ENCODE results near the gene SPATS2.
"Not testable (repeated sequence)": the region's sequence is repeated elsewhere in the genome, so short reads cannot be mapped to it uniquely, and the experiment has no call there.

Gene SPATS2

GRCh38 chr12:49367381-49368239, at the start of gene SPATS2:
Gene SPATS2 (plus strand): TSS chr12:49367462. CDS start chr12:49461013, 93,551 bp downstream.
- peak; percentile 64 for DNase-seq

DNA sequence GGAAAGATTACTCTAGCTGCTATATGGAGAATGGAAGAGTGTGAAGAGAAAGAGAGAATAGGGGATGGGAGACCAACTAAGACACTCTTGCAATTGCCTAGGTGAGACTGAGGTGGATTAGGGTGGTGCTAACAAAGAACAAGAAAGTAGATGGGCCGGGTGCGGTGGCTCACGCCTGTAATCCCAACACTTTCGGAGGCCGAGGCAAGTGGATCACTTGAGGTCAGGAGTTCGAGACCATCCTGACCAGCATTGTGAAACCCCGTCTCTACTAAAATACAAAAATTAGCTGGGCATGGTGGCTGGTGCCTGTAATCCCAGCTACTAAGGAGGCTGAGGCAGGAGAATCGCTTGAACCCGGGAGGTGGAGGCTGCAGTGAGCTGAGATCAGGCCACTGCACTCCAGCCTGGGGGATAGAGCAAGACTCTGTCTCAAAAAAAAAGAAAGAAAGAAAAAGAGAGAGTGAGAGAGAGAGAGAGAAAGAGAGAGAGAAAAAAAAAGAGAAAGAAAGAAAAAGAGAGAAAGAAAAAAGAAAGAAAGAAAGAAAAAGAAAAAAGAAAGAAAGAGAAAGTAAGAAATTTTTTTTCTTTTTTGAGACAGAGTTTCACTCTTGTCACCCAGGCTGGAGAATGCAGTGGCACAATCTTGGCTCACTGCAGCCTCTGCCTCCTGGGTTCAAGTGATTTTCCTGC, 46.7 kb upstream of the SPATS2 start:
- not testable (repeated sequence) for DNase-seq

DNA sequence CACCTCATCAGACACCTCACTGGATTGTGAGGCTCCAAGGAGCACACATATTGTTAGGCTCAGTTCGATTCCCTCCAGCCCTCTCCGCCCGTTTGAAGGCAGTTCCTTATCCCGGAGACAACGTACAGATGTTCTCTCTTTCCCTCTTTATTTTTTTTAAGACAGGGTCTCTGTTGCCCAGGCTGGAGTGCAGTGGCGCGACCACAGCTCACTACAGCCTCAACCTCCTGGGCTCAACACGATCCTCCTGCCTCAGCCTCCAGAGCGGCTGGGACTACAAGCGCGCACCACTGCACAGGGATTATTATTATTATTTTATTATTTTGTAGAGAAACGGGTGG, 44.9 kb upstream of the SPATS2 start:
- no peak for DNase-seq

- peak; percentile 99 for DNase-seq
Observed at GRCh38 chr12:49322708-49323523, 44.3 kb upstream of the SPATS2 start, which contains the start of gene TROAP. Gene TROAP (plus strand): TSS chr12:49323255. CDS start chr12:49323609, 354 bp downstream.

GRCh38 chr12:49323524-49324097, 43.7 kb upstream of the SPATS2 start:
- no peak for DNase-seq

DNA sequence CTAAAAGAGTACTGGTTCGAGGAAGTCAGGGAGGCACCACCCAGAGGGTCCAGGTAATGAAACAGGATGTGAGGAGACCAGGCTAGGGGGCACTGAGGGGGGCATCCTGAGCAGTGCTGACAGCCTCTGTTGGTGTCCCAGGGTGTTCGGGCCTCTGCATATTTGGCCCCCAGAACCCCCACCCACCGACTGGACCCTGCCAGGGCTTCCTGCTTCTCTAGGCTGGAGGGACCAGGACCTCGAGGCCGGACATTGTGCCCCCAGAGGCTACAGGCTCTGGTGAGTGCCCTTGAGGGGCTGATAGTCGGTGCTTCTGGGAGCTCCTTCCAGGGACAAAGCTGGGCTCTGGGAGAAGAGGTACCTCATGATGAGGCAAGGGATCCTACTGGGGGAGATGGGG, 41.7 kb upstream of the SPATS2 start:
- no peak for DNase-seq

DNA sequence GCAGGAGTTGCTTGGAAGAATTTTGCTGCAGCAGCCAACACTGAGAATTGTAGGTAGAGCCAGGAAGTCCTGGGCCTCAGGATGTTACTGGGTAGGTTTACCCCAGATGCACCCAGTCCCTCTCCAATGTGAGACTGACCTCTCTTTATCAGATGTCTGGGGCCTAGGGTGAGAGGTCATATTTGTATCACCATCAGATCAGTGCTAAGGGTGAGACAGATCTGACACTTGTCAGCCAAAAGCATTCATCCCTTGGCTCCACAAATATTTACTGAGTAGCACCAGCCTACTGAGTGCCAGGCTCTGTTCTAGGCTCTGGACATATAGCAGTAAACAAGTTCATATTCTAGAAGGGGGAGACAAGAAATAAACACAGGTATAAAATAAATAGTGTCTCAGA, 39.9 kb upstream of the SPATS2 start:
- DNase-seq, result no peak

DNA sequence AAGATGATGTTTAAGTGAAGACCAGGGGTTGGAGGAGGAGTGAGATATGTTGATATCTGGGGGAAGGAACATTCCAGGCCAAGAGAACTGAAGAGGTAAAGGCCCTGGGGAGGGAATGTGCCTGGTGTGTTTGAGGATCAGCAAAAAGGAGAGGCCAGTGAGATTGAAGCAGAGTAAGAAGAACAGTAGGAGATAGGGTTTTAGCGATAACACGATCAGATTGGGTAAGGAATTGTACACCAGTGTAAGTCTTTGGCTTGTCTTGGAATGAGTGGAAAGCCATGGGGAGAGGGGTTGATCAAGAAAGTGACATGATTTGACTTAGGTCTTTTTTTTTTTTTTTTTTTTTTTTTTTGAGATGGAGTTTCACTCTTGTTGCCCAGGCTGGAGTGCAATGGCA, 39.4 kb upstream of the SPATS2 start:
- DNase-seq, result no peak

DNA sequence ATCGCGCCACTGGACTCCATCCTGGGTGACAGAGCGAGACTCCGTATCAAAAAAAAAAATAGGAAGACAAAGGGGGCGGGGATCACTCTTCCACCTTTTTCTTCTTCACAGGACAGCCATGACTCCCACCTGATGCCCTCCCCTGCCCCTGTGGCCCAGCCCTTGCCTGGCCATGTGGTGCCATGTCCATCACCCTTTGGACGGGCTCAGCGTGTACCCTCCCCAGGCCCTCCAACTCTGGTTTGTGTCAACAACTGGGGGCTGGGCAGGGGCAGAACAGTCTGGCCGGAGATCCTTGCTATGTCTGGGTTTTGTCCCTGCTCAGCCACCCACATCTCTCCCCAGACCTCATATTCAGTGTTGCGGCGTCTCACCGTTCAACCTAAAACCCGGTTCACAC, 38.4 kb upstream of the SPATS2 start:
- DNase-seq, result no peak

GRCh38 chr12:49330032-49330619, 37.1 kb upstream of the SPATS2 start:
- no peak for DNase-seq

GRCh38 chr12:49330631-49331379, 36.5 kb upstream of the SPATS2 start:
- DNase-seq, result no peak

DNA sequence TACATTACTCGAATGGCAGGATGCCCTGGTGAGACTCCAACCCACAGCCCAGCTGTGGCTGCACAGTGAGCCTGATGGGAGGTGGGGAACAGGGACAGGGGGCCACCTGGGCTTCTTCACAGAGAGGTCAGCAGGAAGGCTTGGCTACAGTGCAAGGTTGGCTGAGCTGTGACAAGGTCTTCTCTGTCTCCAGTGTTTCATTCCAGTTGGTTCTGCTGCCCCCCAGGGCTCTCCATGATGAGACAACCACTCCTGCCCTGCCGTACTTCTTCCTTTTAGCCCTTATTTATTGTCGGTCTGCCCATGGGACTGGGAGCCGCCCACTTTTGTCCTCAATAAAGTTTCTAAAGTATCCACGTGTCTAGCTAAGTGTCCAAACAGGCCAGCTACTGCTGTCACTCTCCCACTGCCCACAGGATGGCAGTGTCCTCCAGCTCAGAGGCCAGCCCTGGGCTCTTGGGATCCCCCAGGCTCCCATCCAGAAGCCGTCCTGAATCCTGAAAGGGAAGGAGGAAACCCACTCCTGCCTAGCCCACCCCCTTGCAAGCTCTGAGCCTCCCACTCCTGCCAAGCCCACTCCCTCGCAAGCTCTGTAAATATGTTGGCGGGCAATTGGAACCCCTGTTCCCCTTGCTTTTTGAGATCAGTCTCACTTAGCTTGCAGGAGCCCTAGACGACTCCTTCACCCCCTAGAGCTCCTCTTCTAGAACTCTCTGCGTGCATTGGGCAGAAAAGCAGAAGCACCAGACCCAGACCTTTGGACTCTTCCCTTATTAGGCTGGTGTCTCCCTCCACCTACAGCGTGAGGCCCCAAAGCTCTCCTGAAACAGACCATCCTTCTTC, 35.7 kb upstream of the SPATS2 start:
- peak; percentile 89 for DNase-seq

DNA sequence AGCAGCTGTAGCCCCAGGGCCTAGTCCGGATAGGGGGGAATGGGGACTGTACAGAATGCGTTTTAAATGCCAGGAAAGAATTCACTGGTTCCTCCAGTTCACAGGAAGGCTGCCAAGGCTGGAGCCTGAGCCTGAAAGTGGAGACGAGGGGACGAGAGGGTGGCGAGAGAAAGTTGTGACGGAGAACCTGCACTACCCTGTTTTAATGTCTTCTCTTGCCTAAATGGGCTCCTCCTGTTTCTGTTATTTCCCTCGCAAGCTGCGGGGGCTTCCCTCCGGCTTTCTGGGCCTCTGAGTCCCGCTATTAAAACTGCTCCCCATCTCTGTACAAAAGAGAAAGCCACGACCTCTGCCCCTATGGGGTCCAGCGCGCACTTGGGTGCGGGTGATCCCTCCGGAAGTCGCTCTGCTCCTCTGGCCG, 34.8 kb upstream of the SPATS2 start:
- DNase-seq, result no peak

GRCh38 chr12:49332891-49333371, 34.3 kb upstream of the SPATS2 start:
- peak; percentile 60 for DNase-seq

DNA sequence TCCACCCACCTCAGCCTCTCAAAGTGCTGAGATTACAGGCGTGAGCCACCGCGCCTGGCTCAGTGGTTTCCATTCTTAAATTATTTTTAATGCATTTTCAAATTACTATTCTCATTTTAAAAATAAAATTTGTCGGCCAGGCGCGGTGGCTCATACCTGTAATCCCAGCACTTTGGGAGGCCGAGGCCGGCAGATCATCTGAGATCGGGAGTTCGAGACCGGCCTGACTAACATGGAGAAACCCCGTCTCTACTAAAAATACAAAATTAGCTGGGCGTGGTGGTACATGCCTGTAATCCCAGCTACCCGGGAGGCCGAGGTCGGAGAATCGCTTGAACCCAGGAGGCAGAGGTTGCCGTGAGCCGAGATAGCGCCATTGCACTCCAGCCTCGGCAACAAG, 33.5 kb upstream of the SPATS2 start:
- DNase-seq, result not testable (repeated sequence)

GRCh38 chr12:49334226-49334625, 33.0 kb upstream of the SPATS2 start:
- DNase-seq, result no peak

DNA sequence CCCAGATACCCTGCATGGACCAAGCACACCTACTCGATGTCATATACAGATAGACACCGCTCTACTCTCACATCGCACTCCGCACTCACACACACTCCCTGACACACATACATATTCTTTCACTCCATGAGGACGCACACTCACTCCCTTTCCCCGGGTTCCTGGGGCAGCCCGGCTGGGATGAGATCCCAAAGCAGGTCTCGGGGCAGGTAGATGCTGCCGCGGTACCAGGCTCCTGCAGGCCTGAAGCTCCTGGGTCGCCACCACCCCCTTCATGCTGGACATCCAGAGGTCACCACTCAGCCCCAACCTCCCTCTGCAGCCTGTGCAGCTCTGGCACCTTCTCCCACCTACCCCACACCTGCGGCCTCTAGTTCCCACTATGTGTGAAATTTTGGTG, 32.6 kb upstream of the SPATS2 start:
- no peak for DNase-seq

- DNase-seq, result no peak
Observed at GRCh38 chr12:49335118-49335954, 31.9 kb upstream of the SPATS2 start.

GRCh38 chr12:49335955-49336644, 31.2 kb upstream of the SPATS2 start:
- no peak for DNase-seq

Measured in DMS53 (cell line).